Calu3 (cell line): Measurements from ENCODE around the gene CA6. TPM values are rescaled to one million over a fixed set of nuclear protein-coding genes. Genes with fewer than 3 reads are reported as not detected.
"Not testable (repeated sequence)": the region's sequence is repeated elsewhere in the genome, so short reads cannot be mapped to it uniquely, and the experiment has no call there.

Experiments used
- BruUV-seq: library from RNA; stranded (reverse); fragments of 400-500 nt; replicated peaks from 2 replicates; lab custom pipeline; 2021; lab: Mats Ljungman, UMichigan
- CTCF ChIA-PET: fragments of 300-600 bp; sonication (Branson Sonifier 250); formaldehyde crosslinking; loops from one replicate; lab custom pipeline; 2022; ENCODE audit warnings: antibody characterized with exemption; lab: Charles Lee
- DNase-seq: peaks from one replicate; pipeline ENCODE4 v3.0.0; 2022
- H3K27ac Mint-ChIP-seq: one replicate; pipeline ENCODE4 v1.8.0; 2022; ENCODE audit warnings: mixed read lengths; ENCODE audit not compliant: unreplicated experiment
- H3K27me3 Mint-ChIP-seq: one replicate; pipeline ENCODE4 v1.8.0; 2022; ENCODE audit warnings: mixed read lengths; ENCODE audit not compliant: unreplicated experiment
- H3K36me3 Mint-ChIP-seq: one replicate; pipeline ENCODE4 v1.8.0; 2022; ENCODE audit warnings: mild to moderate bottlenecking, moderate library complexity, mixed read lengths; ENCODE audit not compliant: insufficient read depth, unreplicated experiment
- H3K4me1 Mint-ChIP-seq: one replicate; pipeline ENCODE4 v1.8.0; 2022; ENCODE audit warnings: mild to moderate bottlenecking, low read depth, mixed read lengths; ENCODE audit not compliant: unreplicated experiment
- H3K4me3 Mint-ChIP-seq: one replicate; pipeline ENCODE4 v1.8.0; 2022; ENCODE audit warnings: mild to moderate bottlenecking, low read depth, moderate library complexity, mixed read lengths; ENCODE audit not compliant: unreplicated experiment
- H3K9me3 Mint-ChIP-seq: one replicate; pipeline ENCODE4 v1.8.0; 2022; ENCODE audit warnings: low read depth, mixed read lengths; ENCODE audit not compliant: unreplicated experiment
- CTCF ChIP-seq: fragments of 200-600 bp; IDR thresholded peaks from one replicate; pipeline ENCODE4 v1.8.0; 2022; ENCODE audit warnings: antibody characterized with exemption; ENCODE audit not compliant: unreplicated experiment
- intact Hi-C: fragments of 100-400 bp; cut with micrococcal nuclease; formaldehyde crosslinking; loops from one replicate; pipeline ENCODE4 v1.10.0; 2022; ENCODE audit not compliant: unreplicated experiment
- total RNA-seq: library from RNA; stranded (reverse); gene quantifications from 2 replicates; pipeline ENCODE4 v1.2.3, GENCODE V29; 2022

CA6 gene
- total RNA-seq, 1 experiment from 2014 or later, result not detected

- peaks cover 4% of the 10 kb centered on the region for H3K9me3 Mint-ChIP-seq
- H3K4me3 Mint-ChIP-seq, result no peak overlapping the region
- CTCF ChIA-PET, result interaction anchor here (0.5 kb wide), 1 partner anchor 38 kb away, joined by 3 read pairs; no protein-coding TSS in a partner anchor
- no peak overlapping the region for H3K27ac Mint-ChIP-seq
- H3K4me1 Mint-ChIP-seq, result peaks cover 3% of the 10 kb centered on the region
- TF ChIP-seq CTCF, result no peak
- intact Hi-C loops, result no loop called here
- BruUV-seq, result no TSS peak
- no peaks in the 10 kb centered on the region for H3K27me3 Mint-ChIP-seq
- no peaks in the 10 kb centered on the region for H3K36me3 Mint-ChIP-seq
- DNase-seq, result no peak
Observed at GRCh38 chr1:8913457-8913856, 32.2 kb upstream of the CA6 start.

- Mint-ChIP-seq H3K9me3 (peaks cover 4% of the 10 kb centered on the region), H3K4me3 (no peak overlapping the region), H3K27me3 (no peaks in the 10 kb centered on the region), H3K36me3 (no peaks in the 10 kb centered on the region), H3K4me1 (no peaks in the 10 kb centered on the region), H3K27ac (no peak overlapping the region)
- CTCF ChIA-PET, result interaction anchor here (0.6 to 1.5 kb wide), 3 partner anchors 91 to 187 kb away, joined by 5 to 9 read pairs (median 5); no protein-coding TSS in a partner anchor
- no peak for TF ChIP-seq CTCF
- DNase-seq, result no peak
- intact Hi-C loops, result no loop called here
- no TSS peak for BruUV-seq
Observed at GRCh38 chr1:8914466-8914865, 31.2 kb upstream of the CA6 start.

GRCh38 chr1:8915446-8915845 lies 30.2 kb upstream of the CA6 start:
- Mint-ChIP-seq H3K9me3 (no peaks in the 10 kb centered on the region), H3K4me3 (no peak overlapping the region), H3K36me3 (no peaks in the 10 kb centered on the region), H3K27me3 (no peaks in the 10 kb centered on the region), H3K27ac (no peak overlapping the region), H3K4me1 (no peaks in the 10 kb centered on the region)
- no peak for TF ChIP-seq CTCF
- CTCF ChIA-PET, result interaction anchor here (0.9 kb wide), 1 partner anchor 90 kb away, joined by 5 read pairs; no protein-coding TSS in a partner anchor
- BruUV-seq, result no TSS peak
- intact Hi-C loops, result no loop called here
- DNase-seq, result no peak

- H3K4me3 Mint-ChIP-seq, H3K36me3 Mint-ChIP-seq, H3K9me3 Mint-ChIP-seq, H3K4me1 Mint-ChIP-seq, intact Hi-C loops, DNase-seq, H3K27ac Mint-ChIP-seq, BruUV-seq: not testable (repeated sequence)
- CTCF ChIA-PET, result interaction anchor here (1.0 to 1.4 kb wide), 5 partner anchors 10 to 184 kb away, joined by 3 to 10 read pairs (median 4); no protein-coding TSS in a partner anchor
- peaks cover 17% of the 10 kb centered on the region for H3K27me3 Mint-ChIP-seq
Observed at GRCh38 chr1:8917536-8917935, 28.1 kb upstream of the CA6 start.

- no peak overlapping the region for H3K4me3 Mint-ChIP-seq
- no peaks in the 10 kb centered on the region for H3K36me3 Mint-ChIP-seq
- no TSS peak for BruUV-seq
- no peak overlapping the region for H3K27ac Mint-ChIP-seq
- peaks cover 18% of the 10 kb centered on the region for H3K27me3 Mint-ChIP-seq
- no peak for TF ChIP-seq CTCF
- H3K9me3 Mint-ChIP-seq, result no peaks in the 10 kb centered on the region
- CTCF ChIA-PET, result no interaction called here
- H3K4me1 Mint-ChIP-seq, result no peaks in the 10 kb centered on the region
- no peak for DNase-seq
- intact Hi-C loops, result loop anchor here (10.0 kb wide), 1 partner anchor 172 kb away; no protein-coding TSS in a partner anchor
Observed at GRCh38 chr1:8922962-8923361, 22.7 kb upstream of the CA6 start.
